Uterus (tissue), 2 donors: ENCODE measurements around the gene CD320.

ENCODE experiments used
- CTCF ChIP-seq, 4 experiments: fragments of 200-600 bp in 2 of 4; fragments of 450-650 bp in 2 of 4; sonication (generic) in 2 of 4; IDR thresholded peaks; one replicate each; pipeline ENCODE4 v1.5.1; 2016 to 2019; ENCODE audit warnings: antibody characterized with exemption in 4 of 4, mild to moderate bottlenecking in 2 of 4, moderate library complexity in 1 of 4
- POLR2A ChIP-seq, 2 donors: fragments of 450-650 bp; IDR thresholded peaks; one replicate each; pipeline ENCODE4 v1.6.1; 2016; ENCODE audit warnings: antibody characterized with exemption in 2 of 2, mild to moderate bottlenecking in 1 of 2, moderate library complexity in 1 of 2

GRCh38 chr19:8259922-8260247 lies 48.3 kb downstream of the CD320 start:
- TF ChIP-seq CTCF (IDR thresholded peaks at IDR 0.05), result no peak
- no peak for TF ChIP-seq POLR2A (IDR thresholded peaks at IDR 0.05)
